ENCODE data around the gene DIP2C. TPM values are rescaled to one million over a fixed set of nuclear protein-coding genes. Genes with fewer than 3 reads are reported as not detected.

The DIP2C gene
- total and polyA plus RNA-seq, 3 donors from 2014 or later = 14.9 to 43.4 (median 30.1) TPM

- no peaks in the 10 kb centered on the region for H3K36me3 ChIP-seq (ENCODE audit: low read depth, missing control alignments)
- intact Hi-C loops (cut with DNase I; ENCODE audit: low total_unique reads) = no loop called here
- 88 to 90% methylated on average over 18 to 23 of the region's 23 CpGs for WGBS, 2 donors
- no peak for DNase-seq
- H3K27me3 ChIP-seq = no peaks in the 10 kb centered on the region
- H3K9me3 ChIP-seq = no peaks in the 10 kb centered on the region
- TF ChIP-seq POLR2A (IDR thresholded peaks at IDR 0.05) (no peak), CTCF (IDR thresholded peaks at IDR 0.05) (no peak)
- H3K4me1 ChIP-seq = no peaks in the 10 kb centered on the region
- H3K27ac ChIP-seq = no peak overlapping the region
- no peak overlapping the region for H3K4me3 ChIP-seq
Measured at GRCh38 chr10:389836-390448, 299.5 kb downstream of the DIP2C start.

GRCh38 chr10:389261-389790 is 300.1 kb downstream of the DIP2C start:
- no peaks in the 10 kb centered on the region for H3K36me3 ChIP-seq (ENCODE audit: low read depth, missing control alignments)
- H3K27me3 ChIP-seq = no peaks in the 10 kb centered on the region
- intact Hi-C loops (cut with DNase I; ENCODE audit: low total_unique reads) = no loop called here
- no peak overlapping the region for H3K4me3 ChIP-seq
- TF ChIP-seq POLR2A (IDR thresholded peaks at IDR 0.05) (no peak), CTCF (IDR thresholded peaks at IDR 0.05) (no peak)
- no peaks in the 10 kb centered on the region for H3K9me3 ChIP-seq
- no peaks in the 10 kb centered on the region for H3K4me1 ChIP-seq
- 87 to 91% methylated on average over 11 to 16 of the region's 16 CpGs for WGBS, 2 donors
- H3K27ac ChIP-seq = no peak overlapping the region
- DNase-seq = no peak

GRCh38 chr10:388661-389045 is 300.8 kb downstream of the DIP2C start:
- intact Hi-C loops (cut with DNase I; ENCODE audit: low total_unique reads) = no loop called here
- H3K4me1 ChIP-seq = no peaks in the 10 kb centered on the region
- H3K9me3 ChIP-seq = no peaks in the 10 kb centered on the region
- no peak overlapping the region for H3K27ac ChIP-seq
- H3K36me3 ChIP-seq (ENCODE audit: low read depth, missing control alignments) = no peaks in the 10 kb centered on the region
- no peak overlapping the region for H3K4me3 ChIP-seq
- no peaks in the 10 kb centered on the region for H3K27me3 ChIP-seq
- DNase-seq = no peak
- 87 to 88% methylated on average over 13 of the region's 13 CpGs for WGBS, 2 donors
- TF ChIP-seq CTCF (IDR thresholded peaks at IDR 0.05) = no peak
- TF ChIP-seq POLR2A (IDR thresholded peaks at IDR 0.05) = no peak

GRCh38 chr10:387909-388660 is 301.4 kb downstream of the DIP2C start:
- no peaks in the 10 kb centered on the region for H3K27me3 ChIP-seq
- intact Hi-C loops (cut with DNase I; ENCODE audit: low total_unique reads) = no loop called here
- H3K9me3 ChIP-seq = no peaks in the 10 kb centered on the region
- no peak for DNase-seq
- WGBS, 2 donors = 78 to 81% methylated on average over 16 of the region's 16 CpGs
- no peak overlapping the region for H3K4me3 ChIP-seq
- no peak for TF ChIP-seq POLR2A (IDR thresholded peaks at IDR 0.05)
- no peak for TF ChIP-seq CTCF (IDR thresholded peaks at IDR 0.05)
- H3K27ac ChIP-seq = no peak overlapping the region
- H3K4me1 ChIP-seq = no peaks in the 10 kb centered on the region
- H3K36me3 ChIP-seq (ENCODE audit: low read depth, missing control alignments) = no peaks in the 10 kb centered on the region

All from testis (tissue), 3 donors.